ENCODE measurements around the gene SYNPR. TPM values are rescaled to one million over a fixed set of nuclear protein-coding genes. Genes with fewer than 3 reads are reported as not detected.

Gene SYNPR
- total RNA-seq, 2 donors from 2014 or later = 2.7 to 8.3 TPM

DNA sequence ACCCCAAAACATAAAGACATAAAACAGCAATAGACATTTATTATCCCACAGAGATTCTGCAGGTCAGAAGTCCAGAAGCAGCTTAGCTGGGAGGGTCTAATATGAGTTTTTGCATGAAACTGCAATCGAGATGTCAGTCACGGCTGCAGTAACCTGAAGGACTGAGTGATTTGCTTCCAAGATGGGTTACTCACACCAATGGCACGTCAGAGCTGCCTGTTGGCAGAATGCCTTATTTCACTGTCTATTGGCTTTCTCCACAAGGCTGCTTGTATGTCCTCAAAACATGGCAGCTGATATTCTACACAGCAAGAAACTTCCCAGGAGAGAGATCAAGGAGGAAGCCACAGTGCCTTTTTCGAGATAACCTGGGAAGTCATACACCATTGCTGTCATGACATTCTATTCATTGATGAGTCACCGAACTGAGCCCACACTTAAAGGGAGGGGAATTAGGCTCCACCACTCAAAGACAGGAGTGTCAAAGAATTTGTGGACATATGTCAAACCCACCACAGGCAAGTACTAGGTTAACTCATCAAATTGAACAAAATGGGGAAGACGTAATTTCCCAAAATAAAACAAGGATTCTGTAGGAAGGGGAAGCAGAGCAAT, 122.2 kb downstream of the SYNPR start:
- no peak for DNase-seq (ENCODE audit: low spot score)
- Histone ChIP-seq H3K27me3 (no peaks in the 10 kb centered on the region), H3K9me3 (no peaks in the 10 kb centered on the region), H3K27ac (no peak overlapping the region), H3K36me3 (no peaks in the 10 kb centered on the region), H3K4me1 (no peaks in the 10 kb centered on the region), H3K4me3 (no peak overlapping the region)
- TF ChIP-seq, protein P1, sequence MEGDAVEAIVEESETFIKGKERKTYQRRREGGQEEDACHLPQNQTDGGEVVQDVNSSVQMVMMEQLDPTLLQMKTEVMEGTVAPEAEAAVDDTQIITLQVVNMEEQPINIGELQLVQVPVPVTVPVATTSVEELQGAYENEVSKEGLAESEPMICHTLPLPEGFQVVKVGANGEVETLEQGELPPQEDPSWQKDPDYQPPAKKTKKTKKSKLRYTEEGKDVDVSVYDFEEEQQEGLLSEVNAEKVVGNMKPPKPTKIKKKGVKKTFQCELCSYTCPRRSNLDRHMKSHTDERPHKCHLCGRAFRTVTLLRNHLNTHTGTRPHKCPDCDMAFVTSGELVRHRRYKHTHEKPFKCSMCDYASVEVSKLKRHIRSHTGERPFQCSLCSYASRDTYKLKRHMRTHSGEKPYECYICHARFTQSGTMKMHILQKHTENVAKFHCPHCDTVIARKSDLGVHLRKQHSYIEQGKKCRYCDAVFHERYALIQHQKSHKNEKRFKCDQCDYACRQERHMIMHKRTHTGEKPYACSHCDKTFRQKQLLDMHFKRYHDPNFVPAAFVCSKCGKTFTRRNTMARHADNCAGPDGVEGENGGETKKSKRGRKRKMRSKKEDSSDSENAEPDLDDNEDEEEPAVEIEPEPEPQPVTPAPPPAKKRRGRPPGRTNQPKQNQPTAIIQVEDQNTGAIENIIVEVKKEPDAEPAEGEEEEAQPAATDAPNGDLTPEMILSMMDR (IDR thresholded peaks at IDR 0.05) = no peak

DNA sequence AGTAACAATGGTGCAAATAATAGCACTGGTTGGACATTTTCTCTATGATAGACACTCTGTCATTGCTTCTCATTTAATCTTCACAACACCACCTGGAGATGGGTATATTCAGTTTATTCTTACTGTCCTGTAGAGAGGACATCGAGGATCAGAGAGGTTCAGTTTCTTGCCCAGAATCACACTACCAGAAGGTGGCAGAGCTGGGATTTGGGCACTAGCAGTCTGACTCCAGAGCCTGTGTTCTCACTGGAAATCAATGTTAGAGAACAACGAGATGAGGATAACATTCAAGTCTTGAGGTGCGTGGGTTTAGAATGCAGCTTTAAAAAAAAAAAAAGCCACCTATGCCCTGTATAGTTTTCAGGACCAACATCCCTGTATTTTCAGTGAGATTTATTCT, 127.8 kb downstream of the SYNPR start:
- no peak for DNase-seq (ENCODE audit: low spot score)
- Histone ChIP-seq H3K36me3 (no peaks in the 10 kb centered on the region), H3K4me1 (no peaks in the 10 kb centered on the region), H3K27ac (no peak overlapping the region), H3K4me3 (no peak overlapping the region), H3K9me3 (no peaks in the 10 kb centered on the region), H3K27me3 (no peaks in the 10 kb centered on the region)
- TF ChIP-seq, protein P1 (IDR thresholded peaks at IDR 0.05) = no peak

DNA sequence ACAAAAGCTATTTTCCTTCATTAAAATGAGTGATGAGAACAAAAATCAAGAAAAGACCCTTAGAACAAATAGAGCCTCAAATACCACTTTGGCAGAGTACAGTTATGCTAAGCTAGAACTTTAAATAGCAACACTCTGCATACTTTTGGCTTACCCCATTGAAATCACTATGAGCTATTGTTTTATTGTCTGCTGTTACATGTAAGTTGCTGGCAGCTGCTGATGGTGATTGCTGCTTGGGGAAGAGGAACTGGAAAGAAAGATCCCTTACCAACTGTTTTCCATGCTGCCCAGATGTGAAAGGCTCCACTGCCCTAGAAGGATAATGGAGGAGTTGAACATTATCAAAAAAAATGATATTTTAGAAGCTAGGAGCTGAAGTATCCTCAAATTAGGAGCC, 135.4 kb downstream of the SYNPR start:
- Histone ChIP-seq H3K27ac (no peak overlapping the region), H3K4me3 (no peak overlapping the region), H3K4me1 (no peaks in the 10 kb centered on the region), H3K36me3 (no peaks in the 10 kb centered on the region), H3K9me3 (no peaks in the 10 kb centered on the region), H3K27me3 (no peaks in the 10 kb centered on the region)
- TF ChIP-seq, protein P1 (IDR thresholded peaks at IDR 0.05) = no peak
- no peak for DNase-seq (ENCODE audit: low spot score)

DNA sequence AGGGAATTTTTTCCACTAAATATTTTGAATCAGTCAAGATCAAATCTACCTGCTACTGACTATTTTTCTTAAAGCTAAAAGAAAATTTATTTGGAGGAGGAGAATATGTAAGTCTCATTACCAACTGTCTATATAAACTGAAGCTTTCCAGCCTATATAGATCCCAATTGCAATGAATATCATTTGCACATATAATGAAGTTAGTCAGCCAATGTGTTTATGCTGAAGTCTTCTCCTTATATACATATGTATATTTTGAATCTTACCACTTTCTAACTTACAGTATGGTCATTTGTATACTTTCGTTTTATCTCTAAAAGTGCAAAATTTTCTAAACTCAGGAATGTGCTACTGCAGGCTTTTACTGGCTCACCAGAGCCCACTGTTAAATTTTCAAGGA, 136.5 kb downstream of the SYNPR start:
- no peaks in the 10 kb centered on the region for H3K4me1 ChIP-seq
- TF ChIP-seq, protein P1 (IDR thresholded peaks at IDR 0.05) = no peak
- H3K36me3 ChIP-seq = no peaks in the 10 kb centered on the region
- H3K27ac ChIP-seq = no peak overlapping the region
- H3K9me3 ChIP-seq = no peaks in the 10 kb centered on the region
- H3K27me3 ChIP-seq = no peaks in the 10 kb centered on the region
- no peak for DNase-seq (ENCODE audit: low spot score)
- H3K4me3 ChIP-seq = no peak overlapping the region

DNA sequence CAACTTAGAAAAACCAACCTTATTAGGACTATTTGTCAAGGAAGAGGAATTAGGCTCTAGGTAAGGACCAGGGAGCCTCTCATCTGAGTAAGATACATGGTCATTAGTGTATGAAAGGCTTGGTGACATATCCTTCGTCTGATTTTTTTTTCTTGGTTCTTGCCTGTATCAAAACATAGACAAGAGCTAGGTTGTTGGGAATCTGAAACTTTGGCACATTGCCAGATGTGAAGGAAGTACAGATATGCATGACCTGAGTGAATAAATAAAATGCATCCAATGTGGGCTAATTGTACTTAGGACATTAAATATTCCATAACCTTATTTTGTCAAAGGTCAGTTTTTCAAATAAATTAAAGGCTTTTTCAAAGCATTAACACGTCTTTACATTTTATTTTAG, 151.8 kb downstream of the SYNPR start:
- no peak overlapping the region for H3K27ac ChIP-seq
- H3K4me3 ChIP-seq = no peak overlapping the region
- no peak for DNase-seq (ENCODE audit: low spot score)
- no peaks in the 10 kb centered on the region for H3K9me3 ChIP-seq
- TF ChIP-seq, protein P1 (IDR thresholded peaks at IDR 0.05) = no peak
- H3K36me3 ChIP-seq = no peaks in the 10 kb centered on the region
- no peaks in the 10 kb centered on the region for H3K4me1 ChIP-seq
- no peaks in the 10 kb centered on the region for H3K27me3 ChIP-seq

DNA sequence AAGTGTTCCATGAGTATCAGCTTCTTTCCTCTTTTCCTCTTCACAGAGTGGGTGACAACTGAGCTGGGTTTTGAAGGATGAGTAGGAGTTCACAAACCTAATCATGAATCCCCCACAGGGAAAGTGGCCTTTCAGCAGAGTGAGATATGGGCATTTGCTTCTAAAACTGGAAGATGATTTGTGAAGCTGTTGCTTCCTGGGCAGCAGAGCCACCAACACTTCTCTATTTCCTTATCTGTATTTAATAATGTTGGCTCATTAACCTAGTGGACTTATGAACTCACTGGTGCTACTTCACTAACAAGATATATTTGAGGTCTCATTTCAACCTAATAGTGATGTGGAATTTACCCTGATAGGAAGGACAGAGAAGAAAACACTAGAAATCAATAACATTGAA, 152.8 kb downstream of the SYNPR start:
- Histone ChIP-seq H3K27ac (no peak overlapping the region), H3K4me3 (no peak overlapping the region), H3K4me1 (no peaks in the 10 kb centered on the region), H3K36me3 (no peaks in the 10 kb centered on the region), H3K9me3 (no peaks in the 10 kb centered on the region), H3K27me3 (no peaks in the 10 kb centered on the region)
- DNase-seq (ENCODE audit: low spot score) = no peak
- TF ChIP-seq, protein P1 (IDR thresholded peaks at IDR 0.05) = no peak

All from right atrium auricular region (tissue), 2 donors.